WTC11 (cell line): ENCODE data around the gene NIN. TPM values are rescaled to one million over a fixed set of nuclear protein-coding genes. Genes with fewer than 3 reads are reported as not detected.

Source experiments
- ATAC-seq: fragments of 200-7000 bp; cut with Tn5 transposase; 2 replicates; pipeline ENCODE4 v1.10.0; 2021; ENCODE audit warnings: mild to moderate bottlenecking, moderate library complexity
- CTCF ChIA-PET: fragments of 300-600 bp; sonication (Branson Sonifier 250); formaldehyde crosslinking; loops from one replicate; lab custom pipeline; 2021; ENCODE audit warnings: antibody characterized with exemption; lab: Charles Lee
- POLR2A ChIA-PET: fragments of 350-600 bp; sonication (Branson Sonifier 250); formaldehyde crosslinking; loops from one replicate; lab custom pipeline; 2021; ENCODE audit warnings: antibody characterized with exemption; lab: Charles Lee
- DNase-seq: peaks from one replicate; pipeline ENCODE4 v3.0.0; 2021; ENCODE audit warnings: low spot score
- H3K27ac Mint-ChIP-seq: 2 replicates; pipeline ENCODE4 v1.8.0; 2021; ENCODE audit warnings: mixed read lengths
- H3K27me3 Mint-ChIP-seq: 2 replicates; pipeline ENCODE4 v1.8.0; 2021; ENCODE audit warnings: low read depth, mild to moderate bottlenecking, moderate library complexity, mixed read lengths
- H3K36me3 Mint-ChIP-seq: 2 replicates; pipeline ENCODE4 v1.8.0; 2021; ENCODE audit warnings: mixed read lengths
- H3K4me1 Mint-ChIP-seq: 2 replicates; pipeline ENCODE4 v1.8.0; 2022; ENCODE audit warnings: mixed read lengths
- H3K4me3 Mint-ChIP-seq: 2 replicates; pipeline ENCODE4 v1.8.0; 2021; ENCODE audit warnings: mild to moderate bottlenecking, moderate library complexity, mixed read lengths
- H3K9me3 Mint-ChIP-seq: 2 replicates; pipeline ENCODE4 v1.8.0; 2021; ENCODE audit warnings: mixed read lengths
- ATF1 ChIP-seq: sonication (generic); formaldehyde crosslinking; IDR thresholded peaks from 2 replicates; pipeline ENCODE4 v1.8.1; 2023; ENCODE audit warnings: mild to moderate bottlenecking, moderate library complexity, missing genetic modification reagents
- CBFB ChIP-seq: sonication (generic); formaldehyde crosslinking; IDR thresholded peaks from 2 replicates; pipeline ENCODE4 v1.8.1; 2022; ENCODE audit warnings: mild to moderate bottlenecking, low read depth, missing genetic modification reagents
- ELF4 ChIP-seq: sonication (generic); formaldehyde crosslinking; IDR thresholded peaks from 2 replicates; pipeline ENCODE4 v1.8.1; 2022; ENCODE audit warnings: low read depth, mild to moderate bottlenecking, moderate library complexity, missing genetic modification reagents
- GABPB1 ChIP-seq: sonication (generic); formaldehyde crosslinking; IDR thresholded peaks from 2 replicates; pipeline ENCODE4 v1.8.1; 2023; ENCODE audit warnings: mild to moderate bottlenecking, missing genetic modification reagents
- IRF2 ChIP-seq: sonication (generic); formaldehyde crosslinking; IDR thresholded peaks from 2 replicates; pipeline ENCODE4 v1.8.0; 2022; ENCODE audit warnings: low read depth, missing genetic modification reagents, borderline replicate concordance
- NFE2L1 ChIP-seq: sonication (generic); formaldehyde crosslinking; IDR thresholded peaks from 2 replicates; pipeline ENCODE4 v1.8.1; 2023; ENCODE audit warnings: missing genetic modification reagents
- NFYB ChIP-seq: sonication (generic); formaldehyde crosslinking; conservative IDR thresholded peaks from 2 replicates; pipeline ENCODE4 v1.8.0; 2022; ENCODE audit warnings: low read depth, missing genetic modification reagents
- NR2C2 ChIP-seq: sonication (generic); formaldehyde crosslinking; IDR thresholded peaks from 2 replicates; pipeline ENCODE4 v1.8.0; 2022; ENCODE audit warnings: mild to moderate bottlenecking, missing genetic modification reagents
- RELA ChIP-seq: sonication (generic); formaldehyde crosslinking; IDR thresholded peaks from 2 replicates; pipeline ENCODE4 v1.8.1; 2022; ENCODE audit warnings: missing genetic modification reagents, mild to moderate bottlenecking, borderline replicate concordance
- SMAD4 ChIP-seq: sonication (generic); formaldehyde crosslinking; IDR thresholded peaks from 2 replicates; pipeline ENCODE4 v1.8.0; 2022; ENCODE audit warnings: mild to moderate bottlenecking, missing genetic modification reagents
- TCF7 ChIP-seq: sonication (generic); formaldehyde crosslinking; IDR thresholded peaks from 2 replicates; pipeline ENCODE4 v1.8.0; 2022; ENCODE audit warnings: mild to moderate bottlenecking, low read depth, missing genetic modification reagents, moderate library complexity
- TEAD1 ChIP-seq: sonication (generic); formaldehyde crosslinking; IDR thresholded peaks from 2 replicates; pipeline ENCODE4 v1.8.0; 2022; ENCODE audit warnings: mild to moderate bottlenecking, missing genetic modification reagents
- TEAD4 ChIP-seq: sonication (generic); formaldehyde crosslinking; IDR thresholded peaks from 2 replicates; pipeline ENCODE4 v1.8.0; 2022; ENCODE audit warnings: mild to moderate bottlenecking, missing genetic modification reagents
- ZNF138 ChIP-seq: sonication (generic); formaldehyde crosslinking; conservative IDR thresholded peaks from 2 replicates; pipeline ENCODE4 v1.8.1; 2022; ENCODE audit warnings: mild to moderate bottlenecking, moderate library complexity, missing genetic modification reagents
- ZNF396 ChIP-seq: fragments of 250-450 bp; sonication (Bioruptor Pico); IDR thresholded peaks from 2 replicates; pipeline ENCODE4 v1.8.0; 2021; ENCODE audit warnings: mild to moderate bottlenecking, moderate library complexity, borderline replicate concordance
- ZNF416 ChIP-seq: fragments of 250-450 bp; sonication (Bioruptor Pico); IDR thresholded peaks from 2 replicates; pipeline ENCODE4 v1.9.0; 2021; ENCODE audit warnings: mild to moderate bottlenecking, inconsistent platforms
- total RNA-seq: library from RNA; stranded (reverse); gene quantifications from 3 replicates; pipeline ENCODE4 v1.2.3, GENCODE V29; 2021
- TF ChIP-seq, protein P1 (sequence below): sonication (generic); formaldehyde crosslinking; IDR thresholded peaks from 2 replicates; pipeline ENCODE4 v1.8.0; 2023; ENCODE audit warnings: missing genetic modification reagents, mild to moderate bottlenecking, borderline replicate concordance
- TF ChIP-seq, protein P2 (sequence below): sonication (generic); formaldehyde crosslinking; IDR thresholded peaks from 2 replicates; pipeline ENCODE4 v1.8.1; 2023; ENCODE audit warnings: mild to moderate bottlenecking, missing genetic modification reagents, moderate library complexity
- TF ChIP-seq, protein P3 (sequence below): sonication (generic); formaldehyde crosslinking; conservative IDR thresholded peaks from 2 replicates; pipeline ENCODE4 v1.8.1; 2023; ENCODE audit warnings: mild to moderate bottlenecking, low read depth, missing genetic modification reagents, moderate library complexity
- TF ChIP-seq, protein P4 (sequence below): sonication (generic); formaldehyde crosslinking; IDR thresholded peaks from 2 replicates; pipeline ENCODE4 v1.8.0; 2022; ENCODE audit warnings: missing genetic modification reagents
- TF ChIP-seq, protein P5 (sequence below): sonication (generic); formaldehyde crosslinking; IDR thresholded peaks from 2 replicates; pipeline ENCODE4 v1.8.1; 2022; ENCODE audit warnings: missing genetic modification reagents, borderline replicate concordance

Gene NIN
- total RNA-seq, 1 experiment from 2014 or later: 23.8 TPM

DNA sequence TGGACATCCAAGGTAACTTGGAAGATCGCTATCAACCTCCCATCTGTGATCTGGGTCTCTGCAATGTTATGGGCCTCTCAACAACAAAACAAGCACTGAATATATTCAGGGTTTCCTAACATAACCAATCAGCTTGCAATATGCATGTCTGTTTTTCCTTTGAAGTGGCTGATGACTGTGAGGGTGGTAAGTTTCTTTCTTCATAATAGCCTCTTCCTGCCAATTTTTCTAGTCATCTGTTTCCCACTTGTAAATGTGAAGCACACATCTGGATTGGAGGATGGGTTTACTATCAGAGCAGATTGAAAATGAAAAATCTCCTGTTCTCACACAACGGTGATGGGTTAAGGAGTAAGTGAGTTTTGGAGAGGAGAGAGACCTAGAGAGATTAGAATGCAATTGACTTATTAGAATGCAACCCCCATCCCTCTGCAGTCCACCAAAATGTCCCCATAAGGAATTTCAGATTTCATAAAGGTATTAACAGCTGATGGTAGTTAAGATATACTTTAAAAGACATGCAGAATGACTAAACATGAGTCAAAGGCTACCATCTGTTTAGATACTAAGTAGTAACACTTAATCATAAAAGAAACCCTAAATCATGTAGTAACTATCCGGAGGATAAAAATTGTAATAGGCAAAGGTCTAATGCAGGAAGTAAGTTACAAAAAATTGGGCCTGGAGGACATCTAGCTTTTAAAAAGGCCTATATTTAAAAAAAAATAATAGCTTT lies 104.4 kb downstream of the NIN start (continued):
- TF ChIP-seq, protein P1, sequence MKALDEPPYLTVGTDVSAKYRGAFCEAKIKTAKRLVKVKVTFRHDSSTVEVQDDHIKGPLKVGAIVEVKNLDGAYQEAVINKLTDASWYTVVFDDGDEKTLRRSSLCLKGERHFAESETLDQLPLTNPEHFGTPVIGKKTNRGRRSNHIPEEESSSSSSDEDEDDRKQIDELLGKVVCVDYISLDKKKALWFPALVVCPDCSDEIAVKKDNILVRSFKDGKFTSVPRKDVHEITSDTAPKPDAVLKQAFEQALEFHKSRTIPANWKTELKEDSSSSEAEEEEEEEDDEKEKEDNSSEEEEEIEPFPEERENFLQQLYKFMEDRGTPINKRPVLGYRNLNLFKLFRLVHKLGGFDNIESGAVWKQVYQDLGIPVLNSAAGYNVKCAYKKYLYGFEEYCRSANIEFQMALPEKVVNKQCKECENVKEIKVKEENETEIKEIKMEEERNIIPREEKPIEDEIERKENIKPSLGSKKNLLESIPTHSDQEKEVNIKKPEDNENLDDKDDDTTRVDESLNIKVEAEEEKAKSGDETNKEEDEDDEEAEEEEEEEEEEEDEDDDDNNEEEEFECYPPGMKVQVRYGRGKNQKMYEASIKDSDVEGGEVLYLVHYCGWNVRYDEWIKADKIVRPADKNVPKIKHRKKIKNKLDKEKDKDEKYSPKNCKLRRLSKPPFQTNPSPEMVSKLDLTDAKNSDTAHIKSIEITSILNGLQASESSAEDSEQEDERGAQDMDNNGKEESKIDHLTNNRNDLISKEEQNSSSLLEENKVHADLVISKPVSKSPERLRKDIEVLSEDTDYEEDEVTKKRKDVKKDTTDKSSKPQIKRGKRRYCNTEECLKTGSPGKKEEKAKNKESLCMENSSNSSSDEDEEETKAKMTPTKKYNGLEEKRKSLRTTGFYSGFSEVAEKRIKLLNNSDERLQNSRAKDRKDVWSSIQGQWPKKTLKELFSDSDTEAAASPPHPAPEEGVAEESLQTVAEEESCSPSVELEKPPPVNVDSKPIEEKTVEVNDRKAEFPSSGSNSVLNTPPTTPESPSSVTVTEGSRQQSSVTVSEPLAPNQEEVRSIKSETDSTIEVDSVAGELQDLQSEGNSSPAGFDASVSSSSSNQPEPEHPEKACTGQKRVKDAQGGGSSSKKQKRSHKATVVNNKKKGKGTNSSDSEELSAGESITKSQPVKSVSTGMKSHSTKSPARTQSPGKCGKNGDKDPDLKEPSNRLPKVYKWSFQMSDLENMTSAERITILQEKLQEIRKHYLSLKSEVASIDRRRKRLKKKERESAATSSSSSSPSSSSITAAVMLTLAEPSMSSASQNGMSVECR (CRISPR knock-in tag): no peak
- no peak for TF ChIP-seq ZNF396
- TF ChIP-seq RELA (CRISPR knock-in tag): no peak
- TF ChIP-seq, protein P2, sequence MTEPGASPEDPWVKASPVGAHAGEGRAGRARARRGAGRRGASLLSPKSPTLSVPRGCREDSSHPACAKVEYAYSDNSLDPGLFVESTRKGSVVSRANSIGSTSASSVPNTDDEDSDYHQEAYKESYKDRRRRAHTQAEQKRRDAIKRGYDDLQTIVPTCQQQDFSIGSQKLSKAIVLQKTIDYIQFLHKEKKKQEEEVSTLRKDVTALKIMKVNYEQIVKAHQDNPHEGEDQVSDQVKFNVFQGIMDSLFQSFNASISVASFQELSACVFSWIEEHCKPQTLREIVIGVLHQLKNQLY: no peak
- TF ChIP-seq, protein P3, sequence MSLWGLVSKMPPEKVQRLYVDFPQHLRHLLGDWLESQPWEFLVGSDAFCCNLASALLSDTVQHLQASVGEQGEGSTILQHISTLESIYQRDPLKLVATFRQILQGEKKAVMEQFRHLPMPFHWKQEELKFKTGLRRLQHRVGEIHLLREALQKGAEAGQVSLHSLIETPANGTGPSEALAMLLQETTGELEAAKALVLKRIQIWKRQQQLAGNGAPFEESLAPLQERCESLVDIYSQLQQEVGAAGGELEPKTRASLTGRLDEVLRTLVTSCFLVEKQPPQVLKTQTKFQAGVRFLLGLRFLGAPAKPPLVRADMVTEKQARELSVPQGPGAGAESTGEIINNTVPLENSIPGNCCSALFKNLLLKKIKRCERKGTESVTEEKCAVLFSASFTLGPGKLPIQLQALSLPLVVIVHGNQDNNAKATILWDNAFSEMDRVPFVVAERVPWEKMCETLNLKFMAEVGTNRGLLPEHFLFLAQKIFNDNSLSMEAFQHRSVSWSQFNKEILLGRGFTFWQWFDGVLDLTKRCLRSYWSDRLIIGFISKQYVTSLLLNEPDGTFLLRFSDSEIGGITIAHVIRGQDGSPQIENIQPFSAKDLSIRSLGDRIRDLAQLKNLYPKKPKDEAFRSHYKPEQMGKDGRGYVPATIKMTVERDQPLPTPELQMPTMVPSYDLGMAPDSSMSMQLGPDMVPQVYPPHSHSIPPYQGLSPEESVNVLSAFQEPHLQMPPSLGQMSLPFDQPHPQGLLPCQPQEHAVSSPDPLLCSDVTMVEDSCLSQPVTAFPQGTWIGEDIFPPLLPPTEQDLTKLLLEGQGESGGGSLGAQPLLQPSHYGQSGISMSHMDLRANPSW (CRISPR knock-in tag): no peak
- no peak for TF ChIP-seq GABPB1 (CRISPR knock-in tag)
- TF ChIP-seq TCF7 (CRISPR knock-in tag): no peak
- TF ChIP-seq ELF4 (CRISPR knock-in tag): no peak

DNA sequence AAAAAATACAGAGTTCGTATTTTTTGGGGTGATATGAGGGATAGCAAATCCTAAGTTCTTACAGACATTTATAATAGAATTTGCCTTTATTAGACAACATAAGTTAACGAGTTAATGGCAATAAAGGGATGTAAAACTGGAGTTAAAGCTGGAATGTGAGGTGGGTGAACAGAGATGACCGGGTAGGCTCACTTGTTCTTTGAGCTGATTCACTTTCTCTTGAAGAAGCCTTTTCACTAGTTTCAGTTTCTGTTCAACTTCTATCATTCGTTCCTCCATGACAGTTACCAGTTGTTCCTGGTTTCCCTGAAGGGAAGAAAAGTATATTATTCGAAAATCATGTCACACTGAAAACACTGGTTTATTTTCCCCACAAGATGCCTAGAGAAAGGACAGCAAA lies 105.2 kb downstream of the NIN start:
- ATAC-seq (no peak), DNase-seq (no peak)
- POLR2A ChIA-PET: no interaction called here
- no peak overlapping the region for H3K27ac Mint-ChIP-seq
- H3K27me3 Mint-ChIP-seq: no peaks in the 10 kb centered on the region
- H3K9me3 Mint-ChIP-seq: peaks cover 21% of the 10 kb centered on the region
- H3K36me3 Mint-ChIP-seq: peaks cover 53% of the 10 kb centered on the region
- no peak overlapping the region for H3K4me3 Mint-ChIP-seq
- no peaks in the 10 kb centered on the region for H3K4me1 Mint-ChIP-seq
- CTCF ChIA-PET: interaction anchor here (1.1 kb wide), 1 partner anchor 12 kb away, joined by 4 read pairs; no protein-coding TSS in a partner anchor
- TF ChIP-seq, protein P4, sequence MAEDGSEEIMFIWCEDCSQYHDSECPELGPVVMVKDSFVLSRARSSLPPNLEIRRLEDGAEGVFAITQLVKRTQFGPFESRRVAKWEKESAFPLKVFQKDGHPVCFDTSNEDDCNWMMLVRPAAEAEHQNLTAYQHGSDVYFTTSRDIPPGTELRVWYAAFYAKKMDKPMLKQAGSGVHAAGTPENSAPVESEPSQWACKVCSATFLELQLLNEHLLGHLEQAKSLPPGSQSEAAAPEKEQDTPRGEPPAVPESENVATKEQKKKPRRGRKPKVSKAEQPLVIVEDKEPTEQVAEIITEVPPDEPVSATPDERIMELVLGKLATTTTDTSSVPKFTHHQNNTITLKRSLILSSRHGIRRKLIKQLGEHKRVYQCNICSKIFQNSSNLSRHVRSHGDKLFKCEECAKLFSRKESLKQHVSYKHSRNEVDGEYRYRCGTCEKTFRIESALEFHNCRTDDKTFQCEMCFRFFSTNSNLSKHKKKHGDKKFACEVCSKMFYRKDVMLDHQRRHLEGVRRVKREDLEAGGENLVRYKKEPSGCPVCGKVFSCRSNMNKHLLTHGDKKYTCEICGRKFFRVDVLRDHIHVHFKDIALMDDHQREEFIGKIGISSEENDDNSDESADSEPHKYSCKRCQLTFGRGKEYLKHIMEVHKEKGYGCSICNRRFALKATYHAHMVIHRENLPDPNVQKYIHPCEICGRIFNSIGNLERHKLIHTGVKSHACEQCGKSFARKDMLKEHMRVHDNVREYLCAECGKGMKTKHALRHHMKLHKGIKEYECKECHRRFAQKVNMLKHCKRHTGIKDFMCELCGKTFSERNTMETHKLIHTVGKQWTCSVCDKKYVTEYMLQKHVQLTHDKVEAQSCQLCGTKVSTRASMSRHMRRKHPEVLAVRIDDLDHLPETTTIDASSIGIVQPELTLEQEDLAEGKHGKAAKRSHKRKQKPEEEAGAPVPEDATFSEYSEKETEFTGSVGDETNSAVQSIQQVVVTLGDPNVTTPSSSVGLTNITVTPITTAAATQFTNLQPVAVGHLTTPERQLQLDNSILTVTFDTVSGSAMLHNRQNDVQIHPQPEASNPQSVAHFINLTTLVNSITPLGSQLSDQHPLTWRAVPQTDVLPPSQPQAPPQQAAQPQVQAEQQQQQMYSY (CRISPR knock-in tag): no peak
- TF ChIP-seq SMAD4 (no peak), TEAD1 (CRISPR knock-in tag) (no peak), CBFB (CRISPR knock-in tag) (no peak), NR2C2 (CRISPR knock-in tag) (no peak), TEAD4 (CRISPR knock-in tag) (no peak), ZNF138 (CRISPR knock-in tag) (no peak), NFE2L1 (CRISPR knock-in tag) (no peak), NFYB (CRISPR knock-in tag) (no peak), ATF1 (CRISPR knock-in tag) (no peak), IRF2 (CRISPR knock-in tag) (no peak), ZNF416 (CRISPR knock-in tag) (no peak), TCF7 (CRISPR knock-in tag) (no peak)
- TF ChIP-seq, protein P5, sequence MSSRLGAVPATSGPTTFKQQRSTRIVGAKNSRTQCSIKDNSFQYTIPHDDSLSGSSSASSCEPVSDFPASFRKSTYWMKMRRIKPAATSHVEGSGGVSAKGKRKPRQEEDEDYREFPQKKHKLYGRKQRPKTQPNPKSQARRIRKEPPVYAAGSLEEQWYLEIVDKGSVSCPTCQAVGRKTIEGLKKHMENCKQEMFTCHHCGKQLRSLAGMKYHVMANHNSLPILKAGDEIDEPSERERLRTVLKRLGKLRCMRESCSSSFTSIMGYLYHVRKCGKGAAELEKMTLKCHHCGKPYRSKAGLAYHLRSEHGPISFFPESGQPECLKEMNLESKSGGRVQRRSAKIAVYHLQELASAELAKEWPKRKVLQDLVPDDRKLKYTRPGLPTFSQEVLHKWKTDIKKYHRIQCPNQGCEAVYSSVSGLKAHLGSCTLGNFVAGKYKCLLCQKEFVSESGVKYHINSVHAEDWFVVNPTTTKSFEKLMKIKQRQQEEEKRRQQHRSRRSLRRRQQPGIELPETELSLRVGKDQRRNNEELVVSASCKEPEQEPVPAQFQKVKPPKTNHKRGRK (CRISPR knock-in tag): no peak
